Activated CD8-positive, alpha-beta memory T cell treated with anti-CD3 and anti-CD28 coated beads, Interleukin-2, amount 50 U/mL, for 1 hour (primary cell): ENCODE data around the gene POU2AF3.

Source experiments
- DNase-seq: peaks from one replicate; pipeline ENCODE4 v3.0.0-alpha.2; 2020; ENCODE audit errors: extremely low read depth

POU2AF3 gene

DNA sequence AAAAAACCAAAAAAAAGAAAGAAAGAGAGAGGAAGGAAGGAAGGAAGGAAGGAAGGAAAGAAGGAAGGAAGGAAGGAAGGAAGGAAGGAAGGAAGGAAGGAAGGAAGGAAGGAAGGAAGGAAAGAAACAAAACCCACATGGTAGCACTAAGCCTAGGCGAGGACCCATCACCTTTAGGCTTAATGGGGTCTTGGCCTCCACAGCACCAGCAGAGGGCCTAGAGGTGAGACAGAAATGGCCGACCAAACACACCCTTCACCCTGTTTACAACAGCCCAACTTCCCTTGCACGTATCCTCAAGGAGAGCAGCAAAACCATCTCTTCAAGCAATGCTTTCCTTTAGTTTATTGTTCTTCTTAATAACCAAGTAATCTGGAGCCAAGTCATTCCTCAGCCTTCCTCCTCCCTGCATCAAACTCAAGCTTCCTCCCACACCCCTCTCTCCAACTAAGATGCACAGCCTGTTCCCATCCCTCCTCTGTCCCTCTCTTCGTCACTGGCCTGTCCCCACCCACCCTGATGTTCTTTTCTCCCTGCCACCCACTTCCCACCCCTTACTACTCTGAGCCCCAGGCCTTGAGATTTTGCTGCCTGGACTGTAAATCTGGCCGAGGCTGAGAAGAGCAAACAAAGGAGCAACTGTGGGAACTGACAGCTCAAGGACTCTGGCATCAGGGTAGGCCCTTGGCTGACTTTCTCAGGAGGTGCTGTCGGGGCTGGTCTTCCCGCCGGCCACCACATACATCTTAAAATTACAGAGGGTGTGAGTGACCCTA, 54.8 kb downstream of the POU2AF3 start:
- DNase-seq, result no peak

GRCh38 chr11:111353776-111354600, 55.6 kb downstream of the POU2AF3 start:
- no peak for DNase-seq

GRCh38 chr11:111354601-111354891, 56.2 kb downstream of the POU2AF3 start:
- DNase-seq, result no peak

- DNase-seq, result no peak
Observed at GRCh38 chr11:111355101-111355500, 56.8 kb downstream of the POU2AF3 start.

GRCh38 chr11:111355956-111356659, 57.8 kb downstream of the POU2AF3 start:
- DNase-seq, result no peak

DNA sequence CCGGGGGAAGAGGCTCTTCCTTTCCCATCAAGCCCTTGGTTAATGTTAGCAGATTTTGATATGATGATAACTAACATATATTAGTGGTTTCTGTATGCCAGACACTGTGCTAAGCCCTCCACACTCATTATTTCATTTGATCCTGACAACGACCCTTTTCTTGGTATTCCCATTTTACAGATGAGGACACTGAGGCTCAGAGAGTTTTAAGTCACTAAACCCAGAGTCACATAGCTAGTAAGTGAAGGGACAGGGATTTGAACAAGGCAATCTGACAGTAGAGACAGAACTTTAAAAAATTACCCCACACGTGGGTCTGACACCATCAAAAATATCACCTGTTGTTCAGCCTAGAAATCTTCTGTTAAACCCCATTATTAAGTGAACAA, 58.3 kb downstream of the POU2AF3 start:
- DNase-seq, result no peak

GRCh38 chr11:111357150-111358037, 59.0 kb downstream of the POU2AF3 start:
- DNase-seq, result no peak
